Kidney (tissue), 14 donors: ENCODE measurements around the gene EGR1. TPM values are rescaled to one million over a fixed set of nuclear protein-coding genes. Genes with fewer than 3 reads are reported as not detected.

Experiments
- DNase-seq, 5 donors: peaks; one replicate each; pipeline ENCODE4 v3.0.0-alpha.2; 2013 to 2020
- FAIRE-seq: peaks from 2 replicates; lab custom pipeline; 2012; peaks lifted over from hg19 to GRCh38; lab: Jason Lieb, UNC
- H3K27ac ChIP-seq, 2 donors: one replicate each; pipeline ENCODE4 v1.7.0; 2013; ENCODE audit warnings: low read depth in 2 of 2, low read length in 2 of 2, inconsistent platforms in 1 of 2
- H3K27me3 ChIP-seq: one replicate; pipeline ENCODE4 v1.7.1; 2013; ENCODE audit warnings: low read length, inconsistent platforms; ENCODE audit not compliant: control insufficient read depth, insufficient read depth
- H3K36me3 ChIP-seq, 3 donors: one replicate each; pipeline versions ENCODE4 v1.7.0 to v1.7.1; 2013; ENCODE audit warnings: low read length in 3 of 3, control low read depth in 1 of 3, inconsistent platforms in 1 of 3; ENCODE audit not compliant: insufficient read depth in 3 of 3, control insufficient read depth in 2 of 3
- H3K4me1 ChIP-seq, 3 donors: one replicate each; pipeline versions ENCODE4 v1.7.0 to v1.7.1; 2013; ENCODE audit warnings: low read length in 3 of 3, inconsistent platforms in 1 of 3, low read depth in 1 of 3; ENCODE audit not compliant: control insufficient read depth in 2 of 3, insufficient read depth in 2 of 3
- H3K4me3 ChIP-seq, 3 donors: one replicate each; pipeline versions ENCODE4 v1.7.0 to v1.8.1; 2013; ENCODE audit warnings: low read length in 3 of 3, control low read depth in 1 of 3, inconsistent platforms in 1 of 3
- H3K9ac ChIP-seq, 3 donors: one replicate each; pipeline versions ENCODE4 v1.7.0 to v1.7.1; 2013; ENCODE audit warnings: low read length in 3 of 3, control low read depth in 1 of 3, inconsistent platforms in 1 of 3
- H3K9me3 ChIP-seq, 3 donors: one replicate each; pipeline versions ENCODE4 v1.7.0 to v1.7.1; 2013; ENCODE audit warnings: low read length in 3 of 3, control low read depth in 1 of 3, inconsistent platforms in 1 of 3; ENCODE audit not compliant: control insufficient read depth in 2 of 3, insufficient read depth in 1 of 3
- CTCF ChIP-seq: IDR thresholded peaks from 3 replicates; pipeline ENCODE4 v1.5.1; 2012; ENCODE audit warnings: mild to moderate bottlenecking, moderate library complexity, borderline replicate concordance; ENCODE audit not compliant: insufficient read depth; ENCODE audit errors: extremely low read depth
- intact Hi-C: fragments of 100-400 bp; cut with DNase I; formaldehyde crosslinking; loops from one replicate; pipeline ENCODE4 v1.11.1; 2022
- polyA plus RNA-seq: library from polyadenylated mRNA; stranded (reverse); fragments of 350-450 nt; fragmentation: Illumina TruSeq; extraction: RNeasy Lipid Tissue Mini Kit (QIAGEN cat#74804); gene quantifications from one replicate; pipeline ENCODE4 v1.2.3, GENCODE V29; 2014; ENCODE audit warnings: low read depth, low replicate concordance; ENCODE audit not compliant: insufficient read depth
- total RNA-seq: library from RNA; stranded (reverse); fragmentation: NEBNext Ultra II Directional; extraction: Animal tissue kit (Norgen Biotek cat#: 25700); gene quantifications from one replicate; pipeline ENCODE4 v1.2.1, GENCODE V29; 2021
- donor health status: control.
- donor health status: control.
- donor health status: control.
- donor health status: control.
- donor health status: control.
- donor health status: DM: yes; HTN: yes; CAD: no.
- donor health status: Normal renal cell carcinoma (clear cell type).

Gene EGR1
- total and polyA plus RNA-seq, 2 donors from 2014 or later, result 65.8 to 68.6 TPM

- peak overlapping the region; percentile 15 to 58 (median 31) for H3K4me3 ChIP-seq
- no peak for TF ChIP-seq CTCF
- intact Hi-C loops, result no loop called here
Measured at GRCh38 chr5:138491669-138492559, 26.6 kb downstream of the EGR1 start.

GRCh38 chr5:138492560-138493045 is 27.3 kb downstream of the EGR1 start:
- no peak overlapping the region for H3K27ac ChIP-seq
- DNase-seq, result no peak

More at GRCh38 chr5:138491669-138492559, 26.6 kb downstream of the EGR1 start:
- Histone ChIP-seq H3K27ac (no peak overlapping the region), H3K27me3 (peaks cover 5% of the 10 kb centered on the region), H3K36me3 (no peaks in the 10 kb centered on the region), H3K4me1 (peaks cover 0 to 17% (median 4%) of the 10 kb centered on the region in 3 donors), H3K9ac (peak overlapping the region in 2 of 3 donors; percentile 2 to 46), H3K9me3 (no peaks in the 10 kb centered on the region)
- DNase-seq (peak; percentile 85 to 97 (median 88)), FAIRE-seq (no peak)

GRCh38 chr5:138495351-138495750 is 30.1 kb downstream of the EGR1 start:
- TF ChIP-seq CTCF, result no peak
- Histone ChIP-seq H3K4me3 (no peak overlapping the region), H3K27ac (no peak overlapping the region), H3K4me1 (peaks cover 0 to 17% (median 4%) of the 10 kb centered on the region in 3 donors), H3K27me3 (peaks cover 5% of the 10 kb centered on the region), H3K9ac (no peak overlapping the region), H3K9me3 (no peaks in the 10 kb centered on the region), H3K36me3 (no peaks in the 10 kb centered on the region)
- DNase-seq (no peak), FAIRE-seq (no peak)
- intact Hi-C loops, result no loop called here

More at GRCh38 chr5:138492560-138493045, 27.3 kb downstream of the EGR1 start:
- Histone ChIP-seq H3K4me1 (peaks cover 0 to 17% (median 4%) of the 10 kb centered on the region in 3 donors), H3K9ac (peak overlapping the region in 1 of 3 donors; percentile 46), H3K9me3 (no peaks in the 10 kb centered on the region), H3K36me3 (no peaks in the 10 kb centered on the region), H3K4me3 (peak overlapping the region; percentile 15 to 58 (median 31)), H3K27me3 (peaks cover 5% of the 10 kb centered on the region)
- FAIRE-seq, result no peak
- intact Hi-C loops, result no loop called here
- no peak for TF ChIP-seq CTCF
